Activated T-helper 1 cell treated with Interleukin-2 at 50 U/mL for 16 hours (primary cell): ENCODE data around the gene FA2H.
"Not testable (repeated sequence)": the region's sequence is repeated elsewhere in the genome, so short reads cannot be mapped to it uniquely, and the experiment has no call there.

Experiments
- DNase-seq: peaks from one replicate; pipeline ENCODE4 v3.0.0-alpha.2; 2020; ENCODE audit warnings: low read depth

The FA2H gene

DNA sequence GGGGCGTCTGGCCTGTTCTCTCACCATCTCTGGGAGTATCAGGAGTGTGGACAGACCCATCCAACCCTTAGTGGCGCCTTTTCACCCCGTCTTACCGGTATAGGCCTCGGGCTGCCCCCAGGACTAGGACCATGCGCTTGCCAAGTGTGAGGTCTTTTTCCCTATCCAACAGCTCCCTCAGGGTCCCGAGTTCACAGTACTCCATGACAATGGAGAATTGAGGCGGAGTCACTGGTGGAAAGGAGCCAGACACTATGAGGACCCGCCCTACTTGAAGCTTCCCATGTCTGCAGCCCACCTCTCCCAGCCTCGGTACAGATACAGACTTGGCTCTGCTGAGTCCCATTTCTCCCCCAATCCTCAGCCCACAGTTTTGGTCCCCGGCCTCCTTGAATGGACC, 92.1 kb downstream of the FA2H start:
- DNase-seq = no peak

DNA sequence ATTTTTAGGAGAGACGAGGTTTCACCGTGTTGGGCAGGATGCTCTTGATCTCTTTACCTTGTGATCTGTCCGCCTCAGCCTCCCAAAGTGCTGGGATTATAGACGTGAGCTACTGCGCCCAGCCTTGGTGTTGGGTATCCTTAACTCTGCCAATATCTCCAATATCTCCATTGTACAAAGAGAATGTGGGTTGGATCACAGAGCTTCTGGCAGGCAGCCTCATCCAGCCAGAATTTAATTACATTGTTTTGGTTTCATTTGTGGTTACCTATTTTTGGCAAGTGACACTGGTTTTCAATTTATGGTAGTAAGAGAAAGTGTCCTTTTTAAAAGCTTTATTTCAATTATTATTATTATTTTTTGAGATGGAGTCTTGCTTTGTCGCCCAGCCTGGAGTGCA, 93.9 kb downstream of the FA2H start:
- DNase-seq = no peak

GRCh38 chr16:74679983-74680382, 94.6 kb downstream of the FA2H start:
- DNase-seq = no peak

DNA sequence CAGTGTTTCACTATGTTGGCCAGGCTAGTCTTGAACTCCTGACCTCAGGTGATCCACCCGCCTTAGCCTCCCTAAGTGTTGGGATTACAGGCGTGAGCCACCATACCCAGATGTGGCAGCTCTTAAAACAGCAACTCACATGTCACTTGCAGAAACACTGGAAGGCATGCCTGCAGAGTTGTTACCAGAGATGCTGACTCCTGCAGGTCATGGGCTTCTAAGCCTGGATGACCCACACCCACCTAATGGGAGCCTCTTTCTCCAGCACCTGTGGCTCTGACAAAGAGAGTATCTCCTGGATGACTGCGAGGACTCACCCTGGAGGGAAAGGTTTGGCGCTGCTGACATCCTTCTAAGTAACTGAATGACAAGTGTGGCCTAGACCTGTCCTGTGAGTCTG, 96.8 kb downstream of the FA2H start:
- DNase-seq = no peak

DNA sequence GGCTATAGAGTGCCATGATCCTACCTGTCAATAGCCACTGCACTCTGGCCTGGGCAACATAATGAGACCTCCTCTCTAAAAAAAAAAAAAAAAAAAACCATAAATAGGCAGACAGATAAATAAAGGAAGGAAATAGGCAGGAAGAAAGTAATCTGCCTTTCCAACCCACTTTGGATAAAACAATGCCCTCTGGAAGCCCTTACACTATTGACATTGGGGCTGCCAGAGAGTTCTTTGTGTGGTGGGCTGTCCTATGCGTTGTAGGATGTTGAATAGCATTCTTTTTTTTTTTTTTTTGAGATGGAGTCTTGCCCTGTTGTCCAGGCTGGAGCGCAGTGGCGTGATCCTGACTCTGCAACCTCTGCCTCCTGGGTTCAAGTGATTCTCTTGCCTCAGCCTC, 100.7 kb downstream of the FA2H start:
- DNase-seq = no peak

GRCh38 chr16:74668877-74669276, 105.7 kb downstream of the FA2H start:
- not testable (repeated sequence) for DNase-seq

GRCh38 chr16:74667255-74667700, 107.3 kb downstream of the FA2H start:
- DNase-seq = no peak

DNA sequence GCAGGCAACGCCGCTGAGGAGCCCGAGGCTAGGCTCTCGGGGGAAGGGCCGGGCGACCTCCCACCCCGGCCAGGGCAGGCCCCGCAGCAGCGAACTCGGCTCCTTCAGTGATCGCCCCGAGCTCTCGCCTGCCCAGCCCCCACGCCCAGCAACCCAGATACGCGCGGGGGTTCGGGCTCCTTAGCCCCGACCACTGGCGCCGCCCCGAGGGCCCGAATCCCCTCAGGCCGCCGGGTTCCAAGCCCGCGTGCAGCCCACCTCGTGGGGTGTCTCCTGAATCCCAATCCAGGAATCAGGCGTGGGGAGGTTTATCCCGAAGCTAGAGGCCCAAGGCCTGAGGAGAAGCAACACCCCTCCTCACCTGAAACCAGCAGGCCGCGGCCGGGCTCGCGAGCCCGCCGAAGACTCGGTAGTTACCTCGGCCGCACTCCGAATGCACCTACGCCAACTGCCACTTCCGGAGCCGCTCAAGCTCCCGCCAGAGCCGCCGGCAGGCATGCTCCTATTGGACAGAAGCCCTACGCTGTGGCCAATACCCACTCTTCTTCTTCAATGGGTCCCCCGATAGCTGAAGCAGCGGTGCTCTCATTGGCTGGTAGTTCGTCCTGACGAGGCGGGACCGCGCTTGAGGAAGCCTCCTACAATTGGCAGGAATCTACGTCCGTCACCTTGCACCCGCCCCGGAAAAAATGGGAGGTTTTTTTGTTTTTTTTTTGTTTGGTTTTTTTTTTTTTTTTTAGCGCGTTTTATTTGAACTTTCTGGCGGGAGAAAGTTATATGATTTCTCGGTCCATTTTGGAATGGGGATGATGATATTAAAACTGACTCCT, 108.0 kb downstream of the FA2H start, which contains the start of gene RFWD3:
TSS of gene RFWD3 (minus strand) at position 453 of the 830 bp plus-strand sequence. CDS start 5,428 bp downstream, outside the sequence.
- peak; percentile 92 for DNase-seq

DNA sequence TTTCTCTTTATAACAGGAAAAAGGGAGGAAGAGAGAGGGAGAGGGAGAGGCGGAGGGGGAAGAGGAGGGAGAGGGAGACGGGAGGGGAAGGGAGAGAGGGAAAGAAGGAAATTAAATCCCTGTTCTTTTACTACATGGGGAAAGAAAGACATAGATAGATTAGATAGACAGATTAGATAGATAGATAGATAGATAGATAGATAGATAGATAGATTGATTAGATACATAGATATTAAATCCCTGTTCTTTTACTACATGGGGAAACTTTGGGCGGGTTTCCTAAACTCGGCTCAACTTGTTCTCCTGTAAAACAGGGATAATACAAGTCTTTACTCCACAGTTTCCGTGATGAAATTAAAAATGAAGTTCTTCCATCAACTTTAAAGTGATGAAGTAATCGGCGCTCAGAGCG, 108.6 kb downstream of the FA2H start:
- DNase-seq = no peak
